Activated gamma-delta T cell treated with Interleukin-2 at 50 U/mL for 16 hours (primary cell): ENCODE measurements around the gene ADAMTS10.
"Not testable (repeated sequence)": the region's sequence is repeated elsewhere in the genome, so short reads cannot be mapped to it uniquely, and the experiment has no call there.

Experiments used
- DNase-seq: peaks from one replicate; pipeline ENCODE4 v3.0.0-alpha.2; 2020

Gene ADAMTS10

DNA sequence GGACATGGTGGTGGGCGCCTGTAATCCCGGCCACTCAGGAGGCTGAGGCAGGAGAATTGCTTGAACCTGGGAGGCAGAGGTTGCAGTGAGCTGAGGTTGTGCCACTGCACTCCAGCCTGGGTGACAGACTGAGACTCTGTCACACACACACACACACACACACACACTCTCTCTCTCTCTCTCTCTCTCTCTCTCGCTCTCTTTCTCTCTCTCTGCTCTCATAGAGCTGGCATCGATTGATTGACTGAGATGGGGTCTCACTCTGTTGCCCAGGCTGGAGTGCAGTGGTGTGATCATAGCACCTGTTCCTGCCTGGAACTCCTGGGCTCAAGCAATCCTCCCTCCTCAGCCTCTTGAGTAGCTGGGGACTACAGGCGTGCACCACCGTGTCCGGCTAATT is 56.8 kb downstream of the ADAMTS10 start:
- not testable (repeated sequence) for DNase-seq

DNA sequence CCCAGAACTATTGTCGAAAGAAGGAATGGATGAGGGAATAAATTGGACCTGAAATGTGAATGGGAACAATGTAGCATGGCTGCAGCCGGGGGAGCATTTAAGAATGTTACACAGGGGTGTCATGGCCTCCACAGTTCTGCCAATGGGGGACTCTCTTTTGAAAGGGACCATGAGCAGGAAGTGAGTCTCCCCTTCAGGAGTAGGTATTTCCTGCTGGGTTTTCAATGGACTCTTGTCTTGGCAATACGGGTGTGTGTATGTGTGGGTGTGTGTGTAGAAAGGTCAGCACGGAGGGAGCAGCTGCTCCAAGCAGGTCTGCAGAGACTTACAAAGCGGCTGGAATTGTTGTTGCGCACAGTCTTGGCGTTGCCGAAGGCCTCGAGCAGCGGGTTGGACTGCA is 57.7 kb downstream of the ADAMTS10 start:
- no peak for DNase-seq

DNA sequence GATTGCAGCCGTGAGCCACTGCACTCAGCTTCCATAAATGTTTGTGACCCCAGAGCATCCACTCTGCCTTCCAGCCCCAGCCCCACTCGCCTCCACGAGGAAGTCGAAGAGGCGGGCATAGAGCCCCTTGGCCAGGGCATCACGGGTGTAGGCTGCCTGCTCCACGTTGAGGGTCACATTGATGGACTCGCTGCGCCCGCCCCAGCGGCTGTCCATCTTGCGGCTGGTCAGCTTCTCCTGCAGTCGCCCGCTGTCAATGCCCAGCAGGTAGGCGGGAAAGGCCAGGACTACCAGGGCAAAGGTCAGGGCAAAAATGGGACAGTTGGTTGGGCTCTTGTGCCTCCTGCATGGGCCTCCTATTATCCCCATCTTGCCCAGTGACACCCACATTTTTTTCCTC is 60.4 kb downstream of the ADAMTS10 start:
- DNase-seq, result no peak

DNA sequence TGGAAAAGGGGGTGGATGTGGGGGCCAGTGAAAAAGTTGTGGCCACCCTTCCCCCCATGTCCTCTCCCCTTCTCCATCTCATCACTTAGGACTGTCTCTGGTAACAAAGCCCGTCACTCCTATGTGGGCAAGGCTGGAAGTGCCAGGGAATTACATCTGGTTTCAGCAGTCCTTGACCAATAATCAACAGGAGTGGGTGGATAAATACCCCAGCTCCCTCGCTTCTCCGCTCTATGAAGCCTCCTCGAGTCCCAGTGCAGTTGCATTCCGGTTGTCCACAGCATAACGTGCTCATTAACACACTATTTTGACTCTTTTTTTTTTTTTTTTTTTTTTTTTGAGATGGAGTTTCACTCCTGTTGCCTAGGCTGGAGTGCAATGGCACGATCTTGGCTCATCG is 64.8 kb downstream of the ADAMTS10 start:
- DNase-seq, result no peak

DNA sequence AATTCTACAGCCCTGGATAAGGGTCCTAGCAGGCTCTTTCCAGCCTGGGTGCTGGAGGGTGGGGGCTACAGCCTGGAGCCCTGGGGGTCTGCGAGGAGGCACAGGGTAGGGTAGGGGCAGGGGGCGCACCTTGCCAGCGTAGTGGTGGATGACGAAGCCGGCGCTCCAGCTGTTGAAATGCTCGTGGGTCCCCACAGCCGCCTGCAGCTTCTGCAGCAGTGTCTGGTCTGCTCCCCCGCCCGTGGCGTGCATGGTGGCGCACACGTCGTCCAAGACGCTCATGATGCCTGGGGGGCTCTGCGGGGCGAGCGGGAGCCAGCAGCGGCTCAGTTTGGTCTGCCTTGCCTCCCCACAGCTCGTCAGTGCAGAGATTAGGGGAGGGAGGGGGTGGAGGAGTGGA is 66.3 kb downstream of the ADAMTS10 start:
- no peak for DNase-seq

DNA sequence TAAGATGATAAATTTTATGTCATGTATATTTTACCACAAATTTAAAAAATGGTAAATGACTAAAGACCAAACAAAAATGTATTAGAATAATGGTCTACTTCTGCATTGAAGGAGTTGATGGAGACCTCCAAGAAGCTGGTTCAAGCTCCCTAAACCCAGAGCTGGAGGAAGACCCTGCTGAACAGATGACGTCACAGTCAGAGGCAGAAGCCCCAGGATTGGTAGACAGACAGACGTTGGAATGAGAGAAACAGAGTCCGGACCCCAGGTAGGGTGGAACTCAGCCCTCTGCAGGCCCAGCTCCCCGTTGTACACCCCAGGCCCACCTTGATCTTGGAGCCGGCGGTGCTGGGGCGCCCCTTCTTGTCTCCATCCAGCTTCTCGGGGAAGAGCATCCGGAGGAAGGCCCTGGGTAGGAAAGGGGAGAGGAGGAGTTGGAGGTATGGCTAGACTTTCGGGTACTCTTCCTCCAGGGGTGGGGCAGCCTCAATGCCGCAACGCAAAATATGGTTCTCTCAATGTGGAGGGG is 70.8 kb downstream of the ADAMTS10 start:
- no peak for DNase-seq

DNA sequence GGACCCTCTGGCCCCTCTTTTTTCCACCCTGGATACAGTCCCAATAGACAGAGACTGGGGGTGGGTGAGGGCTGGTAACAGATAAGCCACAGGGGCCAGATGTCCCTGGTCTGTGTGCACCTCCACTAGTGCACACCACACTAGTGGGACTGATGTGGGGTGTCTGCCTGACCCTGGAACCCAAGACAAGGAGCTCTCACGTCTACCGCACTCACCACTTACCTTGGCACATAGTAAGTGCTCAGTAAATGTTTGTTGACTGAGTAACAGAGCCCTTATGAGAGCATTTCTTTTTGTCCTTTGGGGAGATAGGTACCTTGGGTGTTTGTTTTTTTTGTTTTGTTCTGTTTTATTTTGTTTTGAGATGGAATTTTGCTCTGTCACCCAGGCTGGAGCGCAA is 73.4 kb downstream of the ADAMTS10 start:
- no peak for DNase-seq

DNA sequence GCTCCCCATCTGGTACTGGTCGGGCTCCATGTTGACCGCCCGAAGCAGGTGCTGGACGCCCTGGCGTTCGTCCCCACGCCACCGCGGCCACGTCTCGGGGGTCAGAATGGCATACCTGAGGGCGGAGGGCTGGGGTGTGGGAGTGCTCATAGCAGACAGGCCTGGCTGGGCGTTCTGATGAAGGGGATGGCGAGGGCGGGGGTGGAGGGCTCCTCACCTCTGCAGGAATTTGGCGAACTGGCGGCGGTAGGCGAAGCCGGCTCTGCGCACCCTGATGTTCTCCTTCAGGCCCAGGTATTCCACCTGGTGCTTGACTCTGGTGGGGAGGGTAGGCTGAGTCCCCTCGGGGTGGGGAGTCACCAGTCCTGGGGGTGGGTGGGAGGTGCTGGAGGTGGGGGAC is 74.2 kb downstream of the ADAMTS10 start:
- DNase-seq, result no peak

DNA sequence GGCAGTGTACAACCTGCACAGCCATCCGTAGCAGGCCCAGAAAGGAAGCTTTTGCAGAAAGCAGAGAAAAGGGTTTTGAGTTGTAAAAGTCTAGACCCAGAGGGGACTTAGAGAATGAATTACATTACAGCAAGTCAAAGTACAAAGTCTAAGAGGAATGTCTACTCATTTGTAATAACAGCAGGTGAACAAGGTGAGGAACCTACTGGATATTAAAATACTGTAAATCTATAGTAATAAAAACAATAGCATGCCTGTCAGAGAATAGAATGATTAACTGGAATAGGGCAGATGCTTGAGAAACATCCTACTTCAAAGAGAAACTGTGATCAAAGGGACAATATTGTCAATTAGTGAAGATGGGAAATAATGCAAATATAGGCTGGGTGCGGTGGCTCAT is 78.3 kb downstream of the ADAMTS10 start:
- no peak for DNase-seq

DNA sequence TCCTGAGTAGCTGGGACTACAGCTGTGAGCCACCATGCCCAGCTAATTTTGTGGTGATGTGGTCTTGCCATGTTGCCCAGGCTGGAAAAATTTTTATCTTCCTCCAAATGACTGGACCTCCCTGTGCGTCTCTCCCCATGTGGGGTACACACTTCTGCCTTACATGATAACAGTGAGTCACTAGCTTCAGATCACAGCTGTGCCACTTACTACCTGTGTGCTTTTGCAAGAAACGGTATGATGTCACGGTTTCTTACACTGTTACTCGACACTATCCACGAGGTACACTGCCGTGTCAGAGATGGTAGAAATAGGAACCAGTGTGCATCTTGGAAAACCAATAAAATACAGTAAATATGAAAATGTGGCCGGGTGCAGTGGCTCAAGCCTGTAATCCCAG is 79.0 kb downstream of the ADAMTS10 start:
- DNase-seq, result no peak
